Measurements from ENCODE around the gene EIF2AK2.
A peak's percentile ranks its signal among the peaks of the same experiment; 100 is the strongest.

Gene EIF2AK2

DNA sequence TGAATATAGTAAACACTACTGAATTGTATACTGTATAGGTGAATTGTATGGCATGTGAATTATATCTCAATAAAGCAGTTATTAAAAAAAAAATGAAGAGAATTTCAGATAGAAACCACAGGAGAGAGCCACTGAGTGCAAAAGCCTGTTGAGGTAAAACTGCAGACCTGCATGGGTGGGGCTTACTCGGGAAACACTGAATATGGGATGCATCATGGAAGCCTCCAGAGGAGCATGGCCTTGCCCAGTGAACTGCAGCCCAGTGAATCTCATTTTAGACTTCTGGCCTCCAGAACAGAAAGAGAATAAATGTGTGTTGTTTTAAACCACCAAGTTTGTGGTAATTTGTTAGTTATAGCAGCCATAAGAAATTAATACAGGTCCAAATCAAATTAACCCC, 56.7 kb downstream of the EIF2AK2 start:
- no peaks in the 10 kb centered on the region for H3K27me3 ChIP-seq (ENCODE audit: insufficient read depth, low read length)
- no peak overlapping the region for H3K9ac ChIP-seq (ENCODE audit: low read depth, low read length)
- H3K4me3 ChIP-seq (ENCODE audit: low read length): no peak overlapping the region
- 82% methylated on average over 1 of the region's 1 CpG for WGBS
- peaks cover 22% of the 10 kb centered on the region for H3K36me3 ChIP-seq (ENCODE audit: insufficient read depth, low read length)
- no peak overlapping the region for H3K27ac ChIP-seq (ENCODE audit: low read depth, low read length)
- H3K9me3 ChIP-seq (ENCODE audit: insufficient read depth, low read depth, low read length): no peaks in the 10 kb centered on the region
- peaks cover 2% of the 10 kb centered on the region; the same call in 1 of the 2 replicates for H3K4me1 ChIP-seq (ENCODE audit: insufficient read depth, low read length)

DNA sequence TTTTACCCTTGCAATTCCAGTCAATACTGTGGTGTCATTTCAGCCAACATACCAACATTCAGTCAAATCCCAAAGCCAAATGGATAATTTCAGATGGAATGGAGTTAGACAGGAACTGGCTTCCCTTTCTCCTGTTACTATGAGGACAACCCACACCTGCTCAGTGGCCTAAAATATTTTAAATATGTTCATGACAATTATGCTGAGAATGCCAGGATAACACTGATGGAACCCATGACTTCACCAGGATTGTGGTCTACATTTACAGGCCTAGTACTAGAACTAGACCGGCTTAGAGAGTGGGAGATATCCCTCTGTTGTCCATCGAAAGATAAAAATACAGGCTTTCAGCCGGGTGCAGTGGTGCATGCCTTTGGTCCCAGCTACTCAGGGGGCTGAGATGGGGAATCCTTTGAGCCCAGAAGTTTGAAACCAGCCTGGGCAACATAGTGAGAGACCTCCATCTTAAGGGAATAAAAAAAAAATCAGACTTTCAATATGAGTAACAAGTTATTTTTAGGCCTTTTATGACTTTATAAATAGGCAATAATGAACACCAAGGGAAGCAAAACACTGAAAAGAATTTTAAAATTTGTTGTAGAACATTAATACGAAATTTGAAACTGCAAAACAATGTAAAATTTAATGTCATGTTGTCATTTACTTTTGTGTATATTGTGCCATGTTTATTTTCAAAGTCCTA, 58.2 kb downstream of the EIF2AK2 start:
- 97% methylated on average over 4 of the region's 4 CpGs for WGBS
- H3K9ac ChIP-seq (ENCODE audit: low read depth, low read length): no peak overlapping the region
- H3K36me3 ChIP-seq (ENCODE audit: insufficient read depth, low read length): peaks cover 32% of the 10 kb centered on the region
- H3K27ac ChIP-seq (ENCODE audit: low read depth, low read length): no peak overlapping the region
- no peak overlapping the region for H3K4me3 ChIP-seq (ENCODE audit: low read length)
- no peaks in the 10 kb centered on the region for H3K27me3 ChIP-seq (ENCODE audit: insufficient read depth, low read length)
- H3K4me1 ChIP-seq (ENCODE audit: insufficient read depth, low read length): no peaks in the 10 kb centered on the region
- no peaks in the 10 kb centered on the region for H3K9me3 ChIP-seq (ENCODE audit: insufficient read depth, low read depth, low read length)

DNA sequence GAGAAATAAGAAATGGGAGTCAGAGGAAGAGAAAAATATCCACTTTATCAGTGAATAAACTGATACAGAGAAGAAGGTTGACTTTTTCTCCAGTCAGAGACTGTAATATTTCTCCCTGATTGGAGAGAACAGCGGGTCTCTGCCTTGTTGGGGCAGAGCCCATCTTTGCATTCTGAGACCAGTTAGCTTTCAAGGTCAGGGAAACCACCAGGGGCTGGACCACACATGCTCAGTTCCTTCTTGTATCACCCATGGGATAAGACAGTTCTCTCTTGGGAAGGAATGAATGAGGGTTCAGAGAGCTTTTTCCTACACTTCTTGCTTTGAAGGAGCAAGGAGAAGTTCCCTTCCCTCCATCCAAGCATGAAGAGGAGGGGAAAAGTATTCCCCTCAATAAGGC, 60.2 kb downstream of the EIF2AK2 start:
- H3K4me1 ChIP-seq (ENCODE audit: insufficient read depth, low read length): no peaks in the 10 kb centered on the region
- H3K9ac ChIP-seq (ENCODE audit: low read depth, low read length): no peak overlapping the region
- WGBS: 86% methylated on average over 1 of the region's 1 CpG
- peaks cover 37% of the 10 kb centered on the region for H3K36me3 ChIP-seq (ENCODE audit: insufficient read depth, low read length)
- no peak overlapping the region for H3K27ac ChIP-seq (ENCODE audit: low read depth, low read length)
- H3K9me3 ChIP-seq (ENCODE audit: insufficient read depth, low read depth, low read length): no peaks in the 10 kb centered on the region
- H3K4me3 ChIP-seq (ENCODE audit: low read length): no peak overlapping the region
- no peaks in the 10 kb centered on the region for H3K27me3 ChIP-seq (ENCODE audit: insufficient read depth, low read length)

DNA sequence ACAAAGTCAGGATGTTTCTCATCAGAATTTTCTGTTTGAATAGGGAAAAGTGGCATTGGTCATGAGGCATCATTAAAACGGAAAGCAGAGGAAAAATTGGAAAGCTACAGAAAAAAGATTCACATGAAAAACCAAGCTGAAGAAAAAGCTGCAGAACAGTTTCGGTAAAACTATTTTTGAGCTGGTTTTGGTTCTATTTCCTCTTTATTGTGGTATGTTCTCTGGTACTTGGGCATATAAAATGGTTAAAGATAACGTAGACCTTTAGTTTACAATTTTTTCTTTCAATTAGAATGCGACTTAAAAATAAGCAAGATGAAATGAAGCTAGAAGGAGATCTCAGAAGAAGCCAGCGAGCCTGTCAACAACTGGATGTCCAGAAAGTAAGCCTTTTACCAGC, 64.9 kb downstream of the EIF2AK2 start:
- H3K9me3 ChIP-seq (ENCODE audit: insufficient read depth, low read depth, low read length): no peaks in the 10 kb centered on the region
- no peak overlapping the region for H3K9ac ChIP-seq (ENCODE audit: low read depth, low read length)
- H3K36me3 ChIP-seq (ENCODE audit: insufficient read depth, low read length): peaks cover 29% of the 10 kb centered on the region
- H3K4me3 ChIP-seq (ENCODE audit: low read length): no peak overlapping the region
- H3K27me3 ChIP-seq (ENCODE audit: insufficient read depth, low read length): no peaks in the 10 kb centered on the region
- no peak overlapping the region for H3K27ac ChIP-seq (ENCODE audit: low read depth, low read length)
- WGBS: 93% methylated on average over 5 of the region's 5 CpGs
- no peaks in the 10 kb centered on the region for H3K4me1 ChIP-seq (ENCODE audit: insufficient read depth, low read length)

DNA sequence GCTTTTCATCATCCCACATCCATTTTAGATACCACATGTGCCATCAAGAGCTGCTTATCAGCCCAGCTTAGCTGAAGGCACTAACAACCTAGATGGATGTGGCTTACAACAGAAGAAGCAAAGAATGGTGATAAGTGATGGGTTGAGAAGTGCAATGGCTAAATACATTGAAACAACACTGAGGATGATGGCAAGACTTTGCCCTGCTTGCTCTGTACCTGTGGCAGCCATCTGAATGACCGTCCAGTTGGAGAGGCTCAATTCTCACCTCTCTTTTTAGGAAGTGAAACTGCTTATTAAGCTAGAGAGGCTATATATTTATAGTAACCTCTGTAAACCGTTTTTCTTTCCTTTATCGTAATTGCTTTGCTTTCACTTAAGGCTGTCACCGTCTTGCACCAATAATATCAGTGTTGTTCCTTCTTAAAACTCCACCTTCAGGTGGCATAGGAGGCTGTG, 66.7 kb downstream of the EIF2AK2 start:
- no peak overlapping the region for H3K4me3 ChIP-seq (ENCODE audit: low read length)
- no peak overlapping the region for H3K9ac ChIP-seq (ENCODE audit: low read depth, low read length)
- H3K4me1 ChIP-seq (ENCODE audit: insufficient read depth, low read length): peaks cover 4% of the 10 kb centered on the region; the same call in 1 of the 2 replicates
- no peaks in the 10 kb centered on the region for H3K27me3 ChIP-seq (ENCODE audit: insufficient read depth, low read length)
- H3K36me3 ChIP-seq (ENCODE audit: insufficient read depth, low read length): peaks cover 24% of the 10 kb centered on the region
- 97% methylated on average over 4 of the region's 4 CpGs for WGBS
- no peaks in the 10 kb centered on the region for H3K9me3 ChIP-seq (ENCODE audit: insufficient read depth, low read depth, low read length)
- no peak overlapping the region for H3K27ac ChIP-seq (ENCODE audit: low read depth, low read length)

DNA sequence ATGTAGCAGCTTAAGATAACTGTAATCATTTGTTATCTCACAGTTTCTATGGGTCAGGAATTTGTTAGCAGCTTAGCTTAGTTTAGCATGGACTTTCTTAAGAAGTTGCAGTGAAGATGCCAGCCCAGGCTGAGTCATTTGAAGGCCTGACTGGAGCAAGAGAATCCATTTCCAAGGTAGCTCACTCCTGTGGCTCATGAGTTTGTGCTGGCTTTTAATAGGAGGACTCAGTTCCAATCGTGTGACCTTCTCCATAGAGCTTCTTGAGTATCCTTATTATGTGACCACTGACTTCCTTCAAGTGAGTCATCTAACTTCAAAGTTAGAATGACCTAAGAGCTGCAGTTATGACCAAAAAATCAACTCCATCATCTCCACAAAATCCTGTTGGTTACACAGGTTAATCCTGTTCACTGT, 71.0 kb downstream of the EIF2AK2 start:
- Histone ChIP-seq H3K9ac (ENCODE audit: low read depth, low read length) (no peak overlapping the region), H3K9me3 (ENCODE audit: insufficient read depth, low read depth, low read length) (no peaks in the 10 kb centered on the region), H3K27me3 (ENCODE audit: insufficient read depth, low read length) (no peaks in the 10 kb centered on the region), H3K27ac (ENCODE audit: low read depth, low read length) (no peak overlapping the region), H3K4me1 (ENCODE audit: insufficient read depth, low read length) (peaks cover 5% of the 10 kb centered on the region; the same call in 1 of the 2 replicates), H3K36me3 (ENCODE audit: insufficient read depth, low read length) (peaks cover 6% of the 10 kb centered on the region; the same call in 1 of the 2 replicates), H3K4me3 (ENCODE audit: low read length) (no peak overlapping the region)
- 91% methylated on average over 1 of the region's 1 CpG for WGBS

DNA sequence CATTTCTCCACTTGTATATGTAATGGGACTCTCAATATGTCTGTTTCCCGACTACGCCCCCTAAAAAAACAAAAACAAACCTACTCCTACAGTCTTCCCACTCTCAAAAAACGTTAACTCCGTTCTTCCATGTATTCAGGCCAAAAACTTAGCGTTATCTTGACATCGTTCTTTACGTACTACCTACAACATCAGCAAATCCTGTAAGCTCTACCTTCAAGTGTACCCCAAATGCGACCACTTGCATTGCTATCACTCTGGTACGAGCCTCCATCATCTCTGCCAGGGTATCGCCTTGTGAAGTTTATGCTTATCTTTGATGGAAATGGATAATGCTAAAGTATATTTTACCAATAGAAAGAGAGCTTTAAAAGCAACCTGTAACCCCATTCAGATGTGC, 72.0 kb downstream of the EIF2AK2 start:
- H3K9me3 ChIP-seq (ENCODE audit: insufficient read depth, low read depth, low read length): no peaks in the 10 kb centered on the region
- H3K27ac ChIP-seq (ENCODE audit: low read depth, low read length): no peak overlapping the region
- peak overlapping the region; percentile 17; the same call in 1 of the 2 replicates for H3K9ac ChIP-seq (ENCODE audit: low read depth, low read length)
- peak overlapping the region; percentile 85 for H3K4me3 ChIP-seq (ENCODE audit: low read length)
- 9% methylated on average over 9 of the region's 10 CpGs for WGBS
- H3K36me3 ChIP-seq (ENCODE audit: insufficient read depth, low read length): peaks cover 2% of the 10 kb centered on the region; the same call in 1 of the 2 replicates
- no peaks in the 10 kb centered on the region for H3K27me3 ChIP-seq (ENCODE audit: insufficient read depth, low read length)
- peaks cover 5% of the 10 kb centered on the region; the same call in 1 of the 2 replicates for H3K4me1 ChIP-seq (ENCODE audit: insufficient read depth, low read length)

DNA sequence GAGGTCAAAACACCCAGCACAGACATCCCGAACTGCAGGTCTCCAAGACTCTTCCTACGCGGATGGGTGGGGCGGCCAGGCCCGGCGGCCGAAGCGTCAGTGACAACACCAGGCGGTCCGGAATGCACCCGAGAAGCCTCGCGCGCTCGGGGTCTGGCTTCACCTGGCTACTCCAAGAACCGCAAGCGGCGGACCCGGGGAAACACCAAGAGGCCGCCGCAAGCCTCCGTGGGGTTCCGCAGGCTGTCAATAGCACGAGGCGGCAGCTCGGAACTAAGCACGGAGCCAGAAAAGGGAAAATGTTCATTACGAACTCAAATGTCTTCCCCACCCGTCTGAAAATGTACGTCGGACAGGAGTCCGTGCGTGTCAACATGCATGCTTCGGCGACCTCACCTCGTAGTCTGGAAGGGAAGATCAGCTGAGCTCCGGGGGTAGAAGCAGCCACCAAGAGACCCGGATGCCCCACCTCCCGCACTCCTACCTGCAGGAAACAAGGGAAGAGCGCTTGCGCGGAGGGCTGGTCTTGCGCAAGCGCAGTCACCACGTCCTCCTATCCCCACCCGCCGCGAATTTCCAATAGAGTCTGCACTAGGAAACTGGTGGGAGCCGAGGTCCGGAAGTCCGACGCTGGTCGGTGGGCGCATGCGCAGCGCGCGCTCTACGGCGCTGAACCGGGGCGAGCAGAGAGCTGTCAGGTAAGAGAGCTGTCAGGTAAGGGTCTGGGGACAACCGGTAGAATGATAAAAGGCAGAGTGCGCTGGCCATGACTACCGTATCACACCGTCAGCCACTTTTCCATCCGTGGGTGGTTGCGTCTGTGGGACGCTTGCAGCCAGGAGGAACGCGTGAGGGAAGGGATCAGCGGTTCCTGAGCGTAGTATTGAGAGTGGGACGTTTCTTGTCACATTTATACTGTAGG, 72.6 kb downstream of the EIF2AK2 start, which contains the start of the genes GPATCH11 and HEATR5B:
TSS of gene GPATCH11 (plus strand) at position 646 of the 922 bp plus-strand sequence. CDS start 3,864 bp downstream, outside the sequence.
TSS of gene HEATR5B (minus strand) at position 500 of the 922 bp plus-strand sequence. CDS start 958 bp downstream, outside the sequence.
- Histone ChIP-seq H3K4me3 (ENCODE audit: low read length) (peak within 1 kb of the TSS; percentile 85), H3K9ac (ENCODE audit: low read depth, low read length) (peak within 1 kb of the TSS; percentile 76), H3K27ac (ENCODE audit: low read depth, low read length) (peak within 1 kb of the TSS; percentile 7; the same call in 1 of the 2 replicates), H3K36me3 (ENCODE audit: insufficient read depth, low read length) (peaks cover 2% of the 10 kb centered on the region), H3K4me1 (ENCODE audit: insufficient read depth, low read length) (peaks cover 5% of the 10 kb centered on the region; the same call in 1 of the 2 replicates), H3K9me3 (ENCODE audit: insufficient read depth, low read depth, low read length) (no peaks in the 10 kb centered on the region), H3K27me3 (ENCODE audit: insufficient read depth, low read length) (no peaks in the 10 kb centered on the region)
- under 1% methylated on average over 72 of the region's 74 CpGs for WGBS

DNA sequence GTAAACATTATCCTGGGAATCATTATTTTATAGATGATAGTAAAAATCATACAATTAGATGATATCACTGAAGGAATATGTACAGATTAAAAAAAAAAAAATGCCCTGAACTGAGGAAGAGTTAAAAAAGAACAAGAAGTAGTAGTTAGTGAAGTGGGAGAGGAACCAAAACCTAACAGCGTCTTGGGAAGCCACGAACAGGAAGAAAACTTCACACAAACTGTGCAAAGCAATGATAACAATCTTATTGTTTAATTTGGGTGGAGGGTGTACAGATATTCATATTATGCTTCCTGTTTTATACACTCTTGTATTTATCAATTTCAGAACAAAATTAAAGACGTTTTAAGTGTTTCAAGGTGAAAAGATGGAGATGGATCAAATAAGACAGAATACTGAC, 76.1 kb downstream of the EIF2AK2 start:
- no peak overlapping the region for H3K4me3 ChIP-seq (ENCODE audit: low read length)
- peaks cover 5% of the 10 kb centered on the region; the same call in 1 of the 2 replicates for H3K4me1 ChIP-seq (ENCODE audit: insufficient read depth, low read length)
- H3K27me3 ChIP-seq (ENCODE audit: insufficient read depth, low read length): no peaks in the 10 kb centered on the region
- H3K9ac ChIP-seq (ENCODE audit: low read depth, low read length): no peak overlapping the region
- WGBS: 93% methylated on average over 3 of the region's 3 CpGs
- no peaks in the 10 kb centered on the region for H3K9me3 ChIP-seq (ENCODE audit: insufficient read depth, low read depth, low read length)
- H3K36me3 ChIP-seq (ENCODE audit: insufficient read depth, low read length): peaks cover 32% of the 10 kb centered on the region
- H3K27ac ChIP-seq (ENCODE audit: low read depth, low read length): no peak overlapping the region

DNA sequence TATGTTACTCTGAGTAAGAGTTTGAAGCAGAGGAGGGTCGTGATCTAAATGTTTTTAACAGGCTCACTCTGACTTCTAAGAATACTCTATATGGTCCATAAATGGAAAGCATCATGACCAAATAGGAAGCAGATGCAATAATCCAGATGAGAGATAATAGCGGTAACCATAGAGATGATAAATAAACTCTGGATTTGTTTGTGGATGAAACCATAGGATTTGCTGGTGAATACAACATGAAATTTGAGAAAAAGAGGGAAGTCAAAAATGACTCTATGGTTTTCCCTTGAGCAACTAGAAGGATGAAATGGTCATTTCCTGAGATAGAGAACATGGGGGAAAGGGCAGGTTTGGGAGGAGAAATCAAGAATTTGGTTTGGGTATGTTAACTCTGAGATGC, 76.5 kb downstream of the EIF2AK2 start:
- H3K36me3 ChIP-seq (ENCODE audit: insufficient read depth, low read length): peaks cover 37% of the 10 kb centered on the region
- H3K27ac ChIP-seq (ENCODE audit: low read depth, low read length): no peak overlapping the region
- no peak overlapping the region for H3K4me3 ChIP-seq (ENCODE audit: low read length)
- H3K4me1 ChIP-seq (ENCODE audit: insufficient read depth, low read length): peaks cover 2% of the 10 kb centered on the region; the same call in 1 of the 2 replicates
- no peak overlapping the region for H3K9ac ChIP-seq (ENCODE audit: low read depth, low read length)
- WGBS: 93% methylated on average over 2 of the region's 2 CpGs
- no peaks in the 10 kb centered on the region for H3K27me3 ChIP-seq (ENCODE audit: insufficient read depth, low read length)
- H3K9me3 ChIP-seq (ENCODE audit: insufficient read depth, low read depth, low read length): no peaks in the 10 kb centered on the region

DNA sequence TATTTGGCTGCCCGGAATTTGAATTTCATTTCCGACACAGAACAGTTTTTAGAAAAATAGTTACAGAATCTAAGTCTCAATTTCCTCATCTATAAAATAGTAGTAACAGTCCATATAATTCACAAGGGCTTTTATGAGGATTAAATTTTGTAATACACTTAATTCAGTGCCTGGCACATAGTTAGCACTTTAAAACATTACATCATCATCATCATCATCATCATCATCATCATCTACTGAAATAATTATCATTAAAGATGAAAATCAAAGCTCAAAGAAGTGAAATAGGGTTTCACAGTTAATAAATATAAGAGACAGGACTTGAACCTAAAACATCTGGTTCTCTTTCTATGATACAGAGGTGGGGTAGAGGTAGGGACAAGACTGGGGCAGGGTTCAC, 85.8 kb downstream of the EIF2AK2 start:
- H3K27ac ChIP-seq (ENCODE audit: low read depth, low read length): no peak overlapping the region
- H3K9ac ChIP-seq (ENCODE audit: low read depth, low read length): no peak overlapping the region
- no peaks in the 10 kb centered on the region for H3K9me3 ChIP-seq (ENCODE audit: insufficient read depth, low read depth, low read length)
- WGBS: 100% methylated on average over 2 of the region's 2 CpGs
- H3K36me3 ChIP-seq (ENCODE audit: insufficient read depth, low read length): peaks cover 64% of the 10 kb centered on the region
- no peak overlapping the region for H3K4me3 ChIP-seq (ENCODE audit: low read length)
- no peaks in the 10 kb centered on the region for H3K4me1 ChIP-seq (ENCODE audit: insufficient read depth, low read length)
- H3K27me3 ChIP-seq (ENCODE audit: insufficient read depth, low read length): no peaks in the 10 kb centered on the region

Measured in HUES64 (cell line).